GM19238 (cell line): ENCODE results near the gene MARCHF2.
A peak's percentile ranks its signal among the peaks of the same experiment; 100 is the strongest.

Experiments
- DNase-seq: peaks from one replicate; pipeline ENCODE4 v3.0.0; 2011; ENCODE audit warnings: low spot score; ENCODE audit not compliant: insufficient read length

MARCHF2 gene

DNA sequence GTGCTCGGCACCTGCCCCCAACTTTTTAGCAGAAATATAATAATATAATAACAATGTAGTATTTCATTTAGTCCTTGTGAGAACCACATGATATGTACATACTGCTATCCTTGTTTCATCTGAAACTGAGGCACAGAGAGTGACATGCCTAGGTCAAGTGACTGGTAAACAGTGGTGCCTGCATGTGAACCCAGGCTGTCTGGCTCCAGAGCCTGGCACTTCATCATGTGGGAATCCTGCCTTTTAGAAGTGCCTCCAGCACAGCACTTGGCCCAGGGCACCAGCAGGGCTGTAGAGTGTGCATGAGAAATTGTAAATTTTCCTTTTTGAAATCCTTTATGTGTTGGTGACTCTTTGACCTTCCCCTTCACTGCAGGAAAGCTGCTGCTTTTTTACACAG lies 61.9 kb downstream of the MARCHF2 start:
- DNase-seq = no peak

DNA sequence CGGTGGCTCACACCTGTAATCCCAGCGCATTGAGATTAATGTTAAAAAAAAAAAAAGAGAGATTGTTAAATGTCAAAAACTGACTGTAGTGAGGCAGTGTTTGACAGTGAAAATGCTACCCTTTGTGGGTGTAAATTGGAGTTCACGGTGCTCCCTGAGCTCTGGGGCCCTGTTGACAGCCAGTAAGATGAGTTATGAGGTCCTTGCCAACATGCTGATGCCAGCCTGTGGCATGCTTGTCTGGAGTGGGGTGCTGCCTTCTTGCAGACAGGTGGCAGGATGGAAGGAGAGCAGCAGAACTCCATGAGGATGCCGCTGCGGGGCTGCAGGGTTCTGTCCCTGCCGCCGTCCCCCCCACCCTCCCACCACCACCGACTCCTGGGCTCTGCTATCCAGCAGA lies 63.4 kb downstream of the MARCHF2 start:
- DNase-seq = no peak

DNA sequence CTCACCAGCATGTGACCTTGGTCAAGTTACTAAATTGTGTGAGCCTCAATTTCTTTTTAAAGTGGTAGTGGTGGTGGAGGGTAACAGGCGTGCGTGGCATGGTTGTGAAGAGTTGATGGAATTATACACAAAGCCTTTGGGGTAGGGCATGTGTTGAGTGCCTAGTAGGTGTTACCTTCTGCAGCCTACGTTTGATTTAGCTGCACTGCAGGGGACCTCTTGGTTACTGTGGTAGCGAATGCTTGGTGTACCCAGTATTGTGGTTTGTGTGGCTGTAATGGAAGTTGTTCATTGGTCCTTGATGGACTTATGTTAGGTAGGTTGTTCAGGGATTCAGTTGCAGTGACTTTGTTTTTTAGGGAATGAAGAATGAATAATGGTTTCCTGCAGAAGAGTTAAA lies 64.8 kb downstream of the MARCHF2 start:
- DNase-seq = no peak

DNA sequence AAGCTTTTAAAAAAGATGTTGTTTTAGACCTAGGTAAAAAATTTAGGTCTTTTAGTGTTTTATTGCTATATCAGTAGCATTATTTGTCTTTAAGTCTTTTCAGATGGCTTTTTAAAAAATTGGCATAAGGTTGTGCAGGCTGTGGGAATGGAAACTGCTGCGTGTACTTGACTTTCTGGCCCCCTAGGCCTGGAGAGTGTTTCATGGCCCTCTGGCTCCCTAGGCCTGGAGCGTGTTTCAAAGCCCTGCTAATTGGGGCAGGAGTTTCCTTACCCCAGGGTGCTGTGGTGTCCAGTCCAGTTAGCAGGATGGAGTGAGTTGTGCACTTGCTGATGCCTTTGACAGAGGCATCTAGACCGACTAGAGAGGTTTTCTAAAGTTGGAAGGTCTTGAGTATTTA lies 65.5 kb downstream of the MARCHF2 start:
- DNase-seq = no peak

DNA sequence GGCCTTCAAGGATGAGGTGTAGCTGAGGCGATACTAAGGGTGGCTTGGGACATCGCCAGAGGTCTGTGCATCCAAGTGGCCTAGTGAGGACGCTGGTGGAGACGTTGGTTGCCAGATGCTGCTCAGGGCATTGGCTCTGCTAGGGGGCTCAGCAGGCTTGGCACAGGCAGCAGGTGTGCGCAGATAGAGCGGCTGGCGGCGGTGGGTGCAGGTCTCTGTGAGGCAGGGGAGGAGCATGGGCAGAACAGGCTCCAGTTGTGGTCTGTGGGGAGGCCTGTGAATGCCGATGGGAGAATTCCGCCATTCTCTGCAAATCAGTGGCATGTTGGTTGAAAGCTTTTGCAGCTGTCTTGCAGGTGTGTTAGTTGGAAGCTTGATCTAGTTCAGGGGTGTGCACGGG lies 68.1 kb downstream of the MARCHF2 start:
- no peak for DNase-seq

DNA sequence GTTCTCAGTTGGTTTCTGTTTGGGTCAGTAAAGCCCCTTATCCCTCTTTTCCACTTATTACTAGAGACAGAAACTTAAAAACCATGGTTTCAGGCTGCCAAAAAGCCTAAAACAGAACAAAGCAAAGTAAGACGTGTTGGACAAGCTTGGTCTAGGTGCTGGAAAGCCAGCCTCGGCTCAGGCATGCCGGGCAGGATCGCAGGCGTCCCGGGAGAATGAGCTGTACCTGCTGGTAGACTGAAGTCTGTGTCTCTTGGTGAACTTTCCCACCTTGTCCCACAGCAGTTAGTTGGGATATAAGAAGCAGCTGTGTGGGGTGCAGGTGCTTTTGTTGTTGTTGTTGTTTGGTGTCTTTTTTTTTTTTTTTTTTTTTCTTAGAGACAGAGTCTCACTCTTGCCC lies 68.5 kb downstream of the MARCHF2 start:
- no peak for DNase-seq

DNA sequence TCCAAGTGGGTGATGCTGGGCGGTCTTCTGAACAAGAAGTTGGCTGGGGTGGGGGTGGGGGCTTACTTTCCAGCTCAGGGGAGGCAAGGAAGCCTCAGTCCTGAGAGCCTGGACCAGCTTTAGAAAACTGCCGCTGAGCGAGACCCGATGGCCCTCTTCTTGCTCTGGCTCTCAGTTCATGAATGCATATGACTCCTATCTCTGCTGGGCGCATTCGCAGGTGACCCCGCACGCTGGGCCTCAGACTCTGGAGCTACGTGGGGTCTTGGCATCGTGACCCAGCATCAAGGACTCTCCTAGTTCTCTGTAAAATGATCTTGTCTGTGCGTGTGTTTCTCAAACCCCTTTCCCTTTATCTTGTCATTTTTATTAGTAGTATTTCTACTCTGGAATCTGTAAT lies 69.6 kb downstream of the MARCHF2 start:
- no peak for DNase-seq

DNA sequence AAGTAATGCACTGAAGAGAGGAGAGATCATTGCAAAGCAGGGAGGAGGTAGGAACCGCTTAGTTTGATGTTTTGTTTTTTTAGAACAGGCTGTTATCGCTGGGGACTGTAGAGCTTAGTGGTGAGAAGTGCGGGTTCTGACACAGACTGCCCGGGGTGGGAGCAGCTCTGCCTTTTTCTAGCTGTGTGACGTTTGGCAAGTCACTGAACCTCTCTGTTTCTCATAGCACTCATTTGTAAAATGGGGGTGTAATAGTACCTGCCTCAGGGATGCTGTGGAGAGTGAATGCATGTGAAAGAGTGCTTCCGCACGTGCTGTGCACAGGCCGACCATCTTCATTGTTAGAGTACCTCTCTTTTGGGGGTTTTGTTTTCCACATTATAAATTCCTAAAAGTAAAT lies 70.1 kb downstream of the MARCHF2 start:
- DNase-seq = no peak

DNA sequence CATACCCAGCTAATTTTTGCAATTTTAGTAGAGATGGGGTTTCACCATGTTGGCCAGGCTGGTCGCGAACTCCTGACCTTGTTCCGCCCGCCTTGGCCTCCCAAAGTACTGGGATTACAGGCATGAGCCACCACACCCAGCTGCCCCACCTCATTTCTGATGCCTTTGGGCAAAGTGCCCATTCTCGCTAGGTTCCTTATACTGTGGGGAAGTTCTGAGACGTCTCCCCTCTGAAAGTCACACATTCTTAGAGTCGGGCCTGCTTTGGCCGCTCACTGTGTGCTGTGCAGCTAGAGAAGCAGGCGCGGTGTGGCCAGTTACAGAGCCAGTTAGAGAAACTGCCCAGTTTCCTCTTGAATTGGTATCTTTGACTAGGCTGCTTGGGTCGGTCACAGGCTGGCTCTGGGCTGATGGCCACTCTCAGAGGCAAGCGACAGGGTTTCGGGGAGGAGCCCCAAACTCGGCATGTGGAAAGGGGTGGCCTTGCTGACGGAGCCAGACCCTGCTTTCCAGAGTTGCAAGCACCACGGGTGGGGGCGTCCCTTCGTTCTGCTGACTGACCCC lies 71.3 kb downstream of the MARCHF2 start:
- DNase-seq = no peak

DNA sequence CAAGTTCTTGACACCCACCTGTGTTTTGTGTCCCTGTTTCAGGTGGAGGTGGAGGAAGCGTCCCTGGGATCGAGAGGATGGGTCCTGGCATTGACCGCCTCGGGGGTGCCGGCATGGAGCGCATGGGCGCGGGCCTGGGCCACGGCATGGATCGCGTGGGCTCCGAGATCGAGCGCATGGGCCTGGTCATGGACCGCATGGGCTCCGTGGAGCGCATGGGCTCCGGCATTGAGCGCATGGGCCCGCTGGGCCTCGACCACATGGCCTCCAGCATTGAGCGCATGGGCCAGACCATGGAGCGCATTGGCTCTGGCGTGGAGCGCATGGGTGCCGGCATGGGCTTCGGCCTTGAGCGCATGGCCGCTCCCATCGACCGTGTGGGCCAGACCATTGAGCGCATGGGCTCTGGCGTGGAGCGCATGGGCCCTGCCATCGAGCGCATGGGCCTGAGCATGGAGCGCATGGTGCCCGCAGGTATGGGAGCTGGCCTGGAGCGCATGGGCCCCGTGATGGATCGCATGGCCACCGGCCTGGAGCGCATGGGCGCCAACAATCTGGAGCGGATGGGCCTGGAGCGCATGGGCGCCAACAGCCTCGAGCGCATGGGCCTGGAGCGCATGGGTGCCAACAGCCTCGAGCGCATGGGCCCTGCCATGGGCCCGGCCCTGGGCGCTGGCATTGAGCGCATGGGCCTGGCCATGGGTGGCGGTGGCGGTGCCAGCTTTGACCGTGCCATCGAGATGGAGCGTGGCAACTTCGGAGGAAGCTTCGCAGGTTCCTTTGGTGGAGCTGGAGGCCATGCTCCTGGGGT lies 72.7 kb downstream of the MARCHF2 start:
- DNase-seq = no peak

DNA sequence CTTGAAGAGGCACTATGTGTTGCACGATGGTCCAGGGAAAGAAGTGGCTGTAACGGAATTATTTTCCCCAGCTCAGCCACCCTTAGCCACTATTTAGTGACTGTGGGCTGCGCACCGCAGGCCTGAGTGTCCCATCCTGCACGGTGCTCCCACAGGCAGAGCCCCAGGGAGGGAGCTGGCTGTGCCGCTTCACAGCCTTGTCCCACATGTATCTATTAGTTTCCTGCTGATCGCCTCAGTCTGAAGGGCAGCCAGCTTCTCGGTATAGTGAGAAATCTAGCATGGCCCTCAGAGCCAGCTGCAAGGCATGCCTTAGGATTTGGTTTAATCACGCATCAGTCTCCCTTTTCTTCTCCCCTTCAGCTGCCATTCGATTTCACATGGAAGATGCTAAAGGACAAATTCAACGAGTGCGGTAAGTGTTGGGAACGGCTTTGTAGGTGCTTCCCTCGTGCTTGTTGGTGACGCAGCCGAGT lies 73.6 kb downstream of the MARCHF2 start:
- no peak for DNase-seq

DNA sequence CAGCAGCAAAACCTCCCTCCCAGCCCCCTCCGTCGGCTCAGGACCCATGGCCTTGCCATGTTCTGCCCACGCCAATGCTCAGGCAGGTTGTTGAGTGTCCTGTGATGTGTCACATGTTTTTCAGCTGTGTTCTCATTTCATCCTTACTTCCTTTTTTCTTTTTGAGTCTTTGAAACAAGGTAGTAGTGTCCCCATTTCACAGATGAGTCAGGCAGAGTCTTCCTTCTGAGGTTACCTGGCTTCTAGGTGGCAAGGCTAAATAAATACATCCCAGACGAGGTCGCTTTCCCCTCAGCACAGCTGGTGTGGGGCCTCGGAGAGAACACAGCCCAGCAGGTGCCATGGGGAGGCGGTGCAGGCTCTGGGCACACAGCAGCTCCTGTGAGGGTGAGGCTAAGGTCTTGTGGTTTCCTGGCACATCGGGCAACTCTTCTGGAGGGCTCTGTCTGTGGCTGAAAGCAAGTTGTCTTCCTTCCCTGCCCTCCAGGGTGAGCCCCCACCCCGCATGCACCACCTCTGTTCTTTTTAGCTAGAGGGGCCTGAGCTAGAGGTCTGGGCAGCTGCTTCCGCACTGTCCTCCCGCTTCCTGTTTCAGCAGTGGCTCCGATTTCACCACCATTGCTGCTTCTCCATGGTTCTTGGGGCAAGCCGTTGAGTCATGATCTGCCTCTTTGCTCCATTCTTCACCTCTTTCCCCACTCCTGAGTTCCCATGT lies 74.2 kb downstream of the MARCHF2 start:
- peak; percentile 43 for DNase-seq

DNA sequence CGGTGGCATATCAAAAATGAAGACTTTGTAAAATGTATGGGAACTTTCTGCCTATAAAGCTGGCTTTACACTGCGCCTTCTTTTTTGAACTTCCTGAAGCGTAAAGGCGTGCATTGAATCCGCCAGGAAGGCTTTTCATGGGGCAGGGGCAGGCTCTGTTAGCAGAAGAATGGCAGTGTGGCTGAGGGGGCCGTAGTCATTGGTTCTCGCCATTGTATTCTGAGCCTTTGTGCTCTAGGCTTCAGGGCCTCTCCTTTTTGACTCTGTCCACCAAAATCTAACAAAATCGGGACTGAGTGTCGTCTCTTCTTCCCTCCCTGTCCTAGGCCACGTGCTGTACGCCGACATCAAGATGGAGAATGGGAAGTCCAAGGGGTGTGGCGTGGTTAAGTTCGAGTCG lies 75.3 kb downstream of the MARCHF2 start:
- DNase-seq = no peak
